Testis (tissue), 2 donors: ENCODE measurements around the gene ZFP64.

Experiments
- POLR2A ChIP-seq: fragments of 450-650 bp; IDR thresholded peaks from one replicate; pipeline ENCODE4 v1.6.1; 2017; ENCODE audit warnings: antibody characterized with exemption, mild to moderate bottlenecking, moderate library complexity
- TF ChIP-seq, protein P1 (sequence below), 3 experiments: fragments of 450-650 bp in 2 of 3; fragments of 200-600 bp in 1 of 3; sonication (generic) in 1 of 3; IDR thresholded peaks; one replicate each; pipeline ENCODE4 v1.5.1; 2016 to 2019; ENCODE audit warnings: antibody characterized with exemption in 3 of 3, mild to moderate bottlenecking in 2 of 3, moderate library complexity in 1 of 3

- no peak for TF ChIP-seq POLR2A
- TF ChIP-seq, protein P1, sequence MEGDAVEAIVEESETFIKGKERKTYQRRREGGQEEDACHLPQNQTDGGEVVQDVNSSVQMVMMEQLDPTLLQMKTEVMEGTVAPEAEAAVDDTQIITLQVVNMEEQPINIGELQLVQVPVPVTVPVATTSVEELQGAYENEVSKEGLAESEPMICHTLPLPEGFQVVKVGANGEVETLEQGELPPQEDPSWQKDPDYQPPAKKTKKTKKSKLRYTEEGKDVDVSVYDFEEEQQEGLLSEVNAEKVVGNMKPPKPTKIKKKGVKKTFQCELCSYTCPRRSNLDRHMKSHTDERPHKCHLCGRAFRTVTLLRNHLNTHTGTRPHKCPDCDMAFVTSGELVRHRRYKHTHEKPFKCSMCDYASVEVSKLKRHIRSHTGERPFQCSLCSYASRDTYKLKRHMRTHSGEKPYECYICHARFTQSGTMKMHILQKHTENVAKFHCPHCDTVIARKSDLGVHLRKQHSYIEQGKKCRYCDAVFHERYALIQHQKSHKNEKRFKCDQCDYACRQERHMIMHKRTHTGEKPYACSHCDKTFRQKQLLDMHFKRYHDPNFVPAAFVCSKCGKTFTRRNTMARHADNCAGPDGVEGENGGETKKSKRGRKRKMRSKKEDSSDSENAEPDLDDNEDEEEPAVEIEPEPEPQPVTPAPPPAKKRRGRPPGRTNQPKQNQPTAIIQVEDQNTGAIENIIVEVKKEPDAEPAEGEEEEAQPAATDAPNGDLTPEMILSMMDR (IDR thresholded peaks at IDR 0.05): no peak
These were observed 81.1 kb downstream of the ZFP64 start for GRCh38 chr20:52110456-52110855.
